ENCODE data around the gene MRPL34. TPM values are rescaled to one million over a fixed set of nuclear protein-coding genes. Genes with fewer than 3 reads are reported as not detected.

MRPL34 gene
- total RNA-seq, 2 donors from 2014 or later, result 127 to 184 TPM

DNA sequence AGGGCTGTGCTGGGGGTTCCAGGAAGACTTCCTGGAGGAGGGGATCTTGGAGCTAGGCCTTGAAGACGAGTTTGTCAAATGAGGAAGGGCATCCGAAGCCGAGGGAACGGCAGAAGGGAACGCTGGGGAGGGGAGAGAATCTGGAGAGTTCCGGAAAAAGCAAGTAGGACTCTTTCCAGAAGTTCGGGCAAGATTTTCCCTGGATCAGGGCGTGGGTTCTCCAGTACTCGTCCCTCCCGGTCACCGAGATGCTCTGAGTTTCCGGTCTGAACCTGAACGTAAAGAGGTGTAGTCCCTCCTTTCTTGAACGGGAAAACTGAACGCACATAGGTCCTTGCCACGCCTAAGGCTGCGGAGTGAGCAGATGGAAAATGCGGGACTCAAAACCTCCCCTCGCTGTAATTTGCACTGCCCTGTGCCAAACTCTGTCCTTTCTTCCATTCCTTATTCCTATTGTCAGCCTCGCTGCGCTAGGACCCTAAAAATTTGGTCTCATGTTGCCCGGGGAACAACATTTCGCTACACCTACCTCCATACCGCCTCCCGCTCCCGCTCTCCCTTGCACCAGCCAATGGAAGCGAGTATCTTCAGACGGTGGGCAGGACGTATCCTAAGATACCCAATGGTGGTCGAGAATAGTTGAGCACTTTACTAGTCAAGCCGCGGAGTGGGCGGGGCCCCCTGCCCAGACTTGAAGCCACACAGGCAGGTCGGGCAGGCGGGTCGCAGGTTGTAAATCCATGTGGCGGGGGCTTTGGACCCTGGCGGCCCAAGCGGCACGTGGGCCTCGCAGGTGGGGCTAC is 31.4 kb downstream of the MRPL34 start, which contains the start of gene GTPBP3:
TSS of gene GTPBP3 (plus strand) at position 682 of the 803 bp plus-strand sequence. CDS start at position 741, 59 bp downstream.
- H3K9me3 ChIP-seq, result no peaks in the 10 kb centered on the region
- TF ChIP-seq, protein P1, sequence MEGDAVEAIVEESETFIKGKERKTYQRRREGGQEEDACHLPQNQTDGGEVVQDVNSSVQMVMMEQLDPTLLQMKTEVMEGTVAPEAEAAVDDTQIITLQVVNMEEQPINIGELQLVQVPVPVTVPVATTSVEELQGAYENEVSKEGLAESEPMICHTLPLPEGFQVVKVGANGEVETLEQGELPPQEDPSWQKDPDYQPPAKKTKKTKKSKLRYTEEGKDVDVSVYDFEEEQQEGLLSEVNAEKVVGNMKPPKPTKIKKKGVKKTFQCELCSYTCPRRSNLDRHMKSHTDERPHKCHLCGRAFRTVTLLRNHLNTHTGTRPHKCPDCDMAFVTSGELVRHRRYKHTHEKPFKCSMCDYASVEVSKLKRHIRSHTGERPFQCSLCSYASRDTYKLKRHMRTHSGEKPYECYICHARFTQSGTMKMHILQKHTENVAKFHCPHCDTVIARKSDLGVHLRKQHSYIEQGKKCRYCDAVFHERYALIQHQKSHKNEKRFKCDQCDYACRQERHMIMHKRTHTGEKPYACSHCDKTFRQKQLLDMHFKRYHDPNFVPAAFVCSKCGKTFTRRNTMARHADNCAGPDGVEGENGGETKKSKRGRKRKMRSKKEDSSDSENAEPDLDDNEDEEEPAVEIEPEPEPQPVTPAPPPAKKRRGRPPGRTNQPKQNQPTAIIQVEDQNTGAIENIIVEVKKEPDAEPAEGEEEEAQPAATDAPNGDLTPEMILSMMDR (IDR thresholded peaks at IDR 0.05), result no peak
- H3K4me3 ChIP-seq, result peak within 1 kb of the TSS; percentile 56
- H3K9ac ChIP-seq (ENCODE audit: low read depth in 2 of 2, low read length in 2 of 2), result peak within 1 kb of the TSS; percentile 90 to 97
- no peaks in the 10 kb centered on the region for H3K36me3 ChIP-seq
- peaks cover 18% of the 10 kb centered on the region for H3K4me1 ChIP-seq
- intact Hi-C loops (cut with DNase I), result no loop called here
- no peaks in the 10 kb centered on the region for H3K27me3 ChIP-seq
- DNase-seq, result peak; percentile 98
- H3K27ac ChIP-seq, result peak within 1 kb of the TSS; percentile 83

DNA sequence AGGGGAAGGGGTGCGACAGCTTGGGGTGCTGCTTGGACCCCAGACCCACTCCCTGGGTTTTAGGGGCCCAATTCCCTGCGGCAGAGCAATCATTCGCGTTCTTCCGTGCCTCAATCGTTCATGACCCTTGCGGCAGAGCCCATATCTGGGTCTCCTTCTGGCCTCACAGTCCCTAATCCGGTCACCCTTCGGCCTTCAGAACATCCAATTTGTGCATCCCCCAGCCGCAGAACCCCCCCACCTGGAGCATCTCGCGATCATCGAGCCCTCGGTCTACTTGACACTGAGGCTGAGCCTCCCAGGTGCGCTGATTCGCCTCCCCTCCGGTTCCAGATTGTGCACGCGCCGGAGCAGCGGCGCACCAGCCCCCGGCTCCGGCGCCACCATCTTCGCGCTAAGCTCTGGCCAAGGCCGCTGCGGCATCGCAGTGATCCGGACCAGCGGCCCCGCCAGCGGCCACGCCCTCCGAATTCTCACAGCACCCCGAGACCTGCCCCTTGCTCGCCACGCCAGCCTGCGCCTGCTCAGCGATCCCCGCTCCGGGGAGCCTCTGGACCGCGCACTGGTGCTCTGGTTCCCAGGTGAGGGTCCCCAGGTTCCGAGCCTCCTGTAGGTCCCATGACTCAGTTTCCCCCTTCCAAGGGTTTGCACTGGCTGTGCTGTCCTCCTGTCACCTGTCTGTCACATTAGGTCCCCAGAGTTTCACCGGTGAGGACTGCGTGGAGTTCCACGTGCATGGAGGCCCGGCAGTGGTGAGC is 32.2 kb downstream of the MRPL34 start:
- intact Hi-C loops (cut with DNase I), result no loop called here
- peak; percentile 51 for DNase-seq
- H3K36me3 ChIP-seq, result no peaks in the 10 kb centered on the region
- H3K4me3 ChIP-seq, result peak overlapping the region; percentile 56
- peak overlapping the region; percentile 83 for H3K27ac ChIP-seq
- peak overlapping the region; percentile 90 to 97 for H3K9ac ChIP-seq (ENCODE audit: low read depth in 2 of 2, low read length in 2 of 2)
- no peaks in the 10 kb centered on the region for H3K27me3 ChIP-seq
- peaks cover 18% of the 10 kb centered on the region for H3K4me1 ChIP-seq
- TF ChIP-seq, protein P1 (IDR thresholded peaks at IDR 0.05), result no peak
- no peaks in the 10 kb centered on the region for H3K9me3 ChIP-seq

DNA sequence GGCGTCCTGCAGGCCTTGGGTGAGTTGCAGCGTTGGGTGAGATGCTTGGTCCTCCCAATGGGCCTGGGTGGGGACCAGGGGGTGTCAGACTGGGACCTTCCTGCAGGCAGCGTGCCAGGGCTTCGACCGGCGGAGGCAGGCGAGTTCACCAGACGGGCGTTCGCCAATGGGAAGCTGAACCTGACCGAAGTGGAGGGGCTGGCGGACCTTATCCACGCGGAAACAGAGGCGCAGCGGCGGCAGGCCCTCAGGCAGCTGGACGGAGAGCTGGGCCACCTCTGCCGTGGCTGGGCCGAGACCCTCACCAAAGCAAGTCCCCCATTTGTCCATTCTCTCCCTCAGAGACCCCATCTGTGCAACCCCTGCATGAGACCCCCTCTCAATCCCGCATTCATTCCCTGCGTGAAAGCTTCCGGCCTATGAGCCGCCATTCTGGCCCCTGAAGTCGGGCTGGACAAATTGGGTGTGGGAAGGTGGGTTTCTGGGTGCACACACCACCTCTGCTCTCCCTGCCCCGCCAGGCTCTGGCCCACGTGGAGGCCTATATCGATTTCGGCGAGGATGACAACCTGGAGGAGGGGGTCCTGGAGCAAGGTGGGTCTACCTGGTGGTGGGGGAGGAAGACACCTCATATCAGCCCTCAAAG is 32.9 kb downstream of the MRPL34 start:
- intact Hi-C loops (cut with DNase I), result no loop called here
- Histone ChIP-seq H3K9ac (ENCODE audit: low read depth in 2 of 2, low read length in 2 of 2) (peak overlapping the region in 1 of 2 donors; percentile 97), H3K27me3 (no peaks in the 10 kb centered on the region), H3K36me3 (no peaks in the 10 kb centered on the region), H3K27ac (no peak overlapping the region), H3K4me1 (peaks cover 17% of the 10 kb centered on the region), H3K4me3 (peak overlapping the region; percentile 56), H3K9me3 (no peaks in the 10 kb centered on the region)
- TF ChIP-seq, protein P1 (IDR thresholded peaks at IDR 0.05), result no peak
- peak; percentile 23 for DNase-seq

DNA sequence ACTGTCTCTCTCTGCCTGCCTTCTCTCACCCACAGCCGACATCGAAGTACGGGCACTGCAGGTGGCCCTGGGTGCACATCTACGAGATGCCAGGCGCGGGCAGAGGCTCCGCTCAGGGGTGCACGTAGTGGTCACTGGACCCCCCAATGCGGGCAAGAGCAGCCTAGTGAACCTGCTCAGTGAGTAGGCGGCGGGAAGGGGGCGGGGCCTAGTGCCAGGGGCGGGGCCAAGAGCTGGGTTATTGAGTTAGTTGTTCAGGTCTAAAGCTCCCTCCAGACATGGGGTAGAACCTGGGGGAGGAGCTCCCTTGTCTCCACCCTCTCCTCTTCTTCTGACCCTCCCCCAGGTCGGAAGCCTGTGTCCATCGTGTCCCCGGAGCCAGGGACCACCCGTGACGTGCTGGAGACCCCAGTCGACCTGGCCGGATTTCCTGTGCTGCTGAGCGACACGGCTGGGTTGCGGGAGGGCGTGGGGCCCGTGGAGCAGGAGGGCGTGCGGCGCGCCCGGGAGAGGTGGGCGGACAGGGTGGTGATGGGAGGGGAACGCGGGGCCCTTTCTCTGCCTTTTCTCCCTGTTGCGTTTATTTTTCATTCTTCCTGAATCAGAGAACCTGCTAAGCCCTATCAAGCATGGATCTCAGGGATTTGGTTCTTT is 33.5 kb downstream of the MRPL34 start:
- Histone ChIP-seq H3K36me3 (no peaks in the 10 kb centered on the region), H3K9ac (ENCODE audit: low read depth in 2 of 2, low read length in 2 of 2) (no peak overlapping the region), H3K4me3 (no peak overlapping the region), H3K4me1 (peaks cover 11% of the 10 kb centered on the region), H3K27ac (no peak overlapping the region), H3K9me3 (no peaks in the 10 kb centered on the region), H3K27me3 (no peaks in the 10 kb centered on the region)
- intact Hi-C loops (cut with DNase I), result no loop called here
- TF ChIP-seq, protein P1 (IDR thresholded peaks at IDR 0.05), result no peak
- DNase-seq, result peak; percentile 65
